GM04504 (cell line): ENCODE measurements around the gene CGNL1.

Experiments
- DNase-seq: peaks from one replicate; pipeline ENCODE4 v3.0.0-alpha.2; 2012; ENCODE audit warnings: low read depth

The CGNL1 gene

GRCh38 chr15:57385923-57386390 lies 9.7 kb downstream of the CGNL1 start:
- no peak for DNase-seq

GRCh38 chr15:57386976-57387375 lies 10.7 kb downstream of the CGNL1 start:
- DNase-seq, result no peak

GRCh38 chr15:57387564-57388076 lies 11.3 kb downstream of the CGNL1 start:
- DNase-seq, result no peak

- DNase-seq, result no peak
Observed at GRCh38 chr15:57388464-57388863, 12.2 kb downstream of the CGNL1 start.

GRCh38 chr15:57389991-57390390 lies 13.7 kb downstream of the CGNL1 start:
- no peak for DNase-seq

GRCh38 chr15:57390583-57390982 lies 14.3 kb downstream of the CGNL1 start:
- DNase-seq, result no peak

- DNase-seq, result no peak
Observed at GRCh38 chr15:57391537-57391936, 15.2 kb downstream of the CGNL1 start.

- no peak for DNase-seq
Observed at GRCh38 chr15:57393061-57393460, 16.8 kb downstream of the CGNL1 start.

- peak; percentile 62 for DNase-seq
Observed at GRCh38 chr15:57395292-57395691, 19.0 kb downstream of the CGNL1 start.

- DNase-seq, result no peak
Observed at GRCh38 chr15:57398336-57398735, 22.0 kb downstream of the CGNL1 start.

- DNase-seq, result no peak
Observed at GRCh38 chr15:57401546-57401945, 25.2 kb downstream of the CGNL1 start.

- no peak for DNase-seq
Observed at GRCh38 chr15:57403017-57403416, 26.7 kb downstream of the CGNL1 start.

- DNase-seq, result no peak
Observed at GRCh38 chr15:57403566-57404325, 27.4 kb downstream of the CGNL1 start.

- no peak for DNase-seq
Observed at GRCh38 chr15:57405133-57405532, 28.8 kb downstream of the CGNL1 start.

GRCh38 chr15:57406062-57406772 lies 29.9 kb downstream of the CGNL1 start:
- no peak for DNase-seq

- no peak for DNase-seq
Observed at GRCh38 chr15:57410373-57410772, 34.1 kb downstream of the CGNL1 start.

GRCh38 chr15:57411945-57412768 lies 35.9 kb downstream of the CGNL1 start:
- DNase-seq, result no peak

GRCh38 chr15:57415602-57416001 lies 39.3 kb downstream of the CGNL1 start:
- no peak for DNase-seq

GRCh38 chr15:57418635-57419034 lies 42.3 kb downstream of the CGNL1 start:
- DNase-seq, result no peak

- no peak for DNase-seq
Observed at GRCh38 chr15:57419335-57419734, 43.0 kb downstream of the CGNL1 start.

GRCh38 chr15:57421110-57421509 lies 44.8 kb downstream of the CGNL1 start:
- no peak for DNase-seq

- no peak for DNase-seq
Observed at GRCh38 chr15:57421551-57421950, 45.2 kb downstream of the CGNL1 start.
